ENCODE results near the gene COQ10A. TPM values are rescaled to one million over a fixed set of nuclear protein-coding genes. Genes with fewer than 3 reads are reported as not detected.

The COQ10A gene
- total and polyA plus RNA-seq, 2 of the 13 experiments (the other 11 are each of a cell fraction or from before 2014, with no cell fraction given) = 21.0 to 37.3 TPM

GRCh38 chr12:56258068-56258819 is 8.5 kb upstream of the COQ10A start, which contains the start of gene ANKRD52 (continued):
- TF ChIP-seq ZNF672 (CRISPR knock-in tag; IDR thresholded peaks at IDR 0.05) (0 out of 2 replicates have a peak, but pooled peaks have one; percentile 24), ZBTB33 (CRISPR knock-in tag; IDR thresholded peaks at IDR 0.05) (no peak), POLR2G (IDR thresholded peaks at IDR 0.05; ENCODE audit: low read depth, low read length) (peak; percentile 61; the same call in 1 of the 2 replicates), SKI (IDR thresholded peaks at IDR 0.05; ENCODE audit: partially characterized antibody) (peak; percentile 71), ZNF841 (CRISPR knock-in tag; IDR thresholded peaks at IDR 0.05; ENCODE audit: borderline replicate concordance) (0 out of 2 replicates have a peak, but pooled peaks have one; percentile 31), ZNF691 (CRISPR knock-in tag; IDR thresholded peaks at IDR 0.05; ENCODE audit: borderline replicate concordance, low read depth) (peak; percentile 48; the same call in 1 of the 2 replicates), ZFX (CRISPR knock-in tag; IDR thresholded peaks at IDR 0.05; ENCODE audit: low read depth) (peak; percentile 100), NONO (IDR thresholded peaks at IDR 0.05) (no peak), NONO (CRISPR knock-in tag; conservative IDR thresholded peaks at IDR 0.05) (peak; percentile 48; the same call in 1 of the 2 replicates), ZNF687 (CRISPR knock-in tag; IDR thresholded peaks at IDR 0.05) (peak; percentile 79), PHF8 (CRISPR knock-in tag; IDR thresholded peaks at IDR 0.05) (peak; percentile 98), CTCF (CRISPR knock-in tag; IDR thresholded peaks at IDR 0.05) (peak; percentile 61), POLR2AphosphoS5 (IDR thresholded peaks at IDR 0.05; ENCODE audit: low read depth, low read length) (peak; percentile 53; the same call in 1 of the 2 replicates)

Data from HepG2 (cell line).